ENCODE data around the gene IGFBP2. TPM values are rescaled to one million over a fixed set of nuclear protein-coding genes. Genes with fewer than 3 reads are reported as not detected.

IGFBP2 gene
- polyA plus RNA-seq, 3 donors, result 235 to 273 (median 243) TPM

- DNase-seq, result peak; percentile 80
Measured at GRCh38 chr2:216700088-216700567, 66.9 kb downstream of the IGFBP2 start.

GRCh38 chr2:216700781-216701180, 67.6 kb downstream of the IGFBP2 start:
- no peak for DNase-seq

GRCh38 chr2:216701544-216701943, 68.3 kb downstream of the IGFBP2 start:
- no peak for DNase-seq

DNA sequence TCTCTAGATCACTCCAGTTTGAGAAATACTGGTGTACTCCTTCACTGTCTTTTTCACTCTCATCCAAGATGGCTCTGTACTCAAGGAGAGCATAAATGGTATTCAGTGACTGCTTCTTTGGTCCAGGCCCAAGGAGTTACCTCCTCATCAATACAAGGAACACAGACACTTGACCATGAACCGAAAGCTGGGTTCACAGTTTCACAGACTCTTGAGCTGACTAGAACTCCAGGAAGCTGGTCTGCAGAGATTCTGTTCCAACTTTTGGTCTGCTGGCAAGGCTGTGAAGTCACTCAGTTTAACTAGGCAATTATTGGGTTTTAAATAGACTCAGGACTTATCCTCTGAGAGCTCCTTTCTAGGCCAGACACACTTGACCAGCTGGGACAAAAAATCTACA, 69.5 kb downstream of the IGFBP2 start:
- DNase-seq, result no peak

GRCh38 chr2:216710551-216711301, 77.5 kb downstream of the IGFBP2 start:
- no peak for DNase-seq

DNA sequence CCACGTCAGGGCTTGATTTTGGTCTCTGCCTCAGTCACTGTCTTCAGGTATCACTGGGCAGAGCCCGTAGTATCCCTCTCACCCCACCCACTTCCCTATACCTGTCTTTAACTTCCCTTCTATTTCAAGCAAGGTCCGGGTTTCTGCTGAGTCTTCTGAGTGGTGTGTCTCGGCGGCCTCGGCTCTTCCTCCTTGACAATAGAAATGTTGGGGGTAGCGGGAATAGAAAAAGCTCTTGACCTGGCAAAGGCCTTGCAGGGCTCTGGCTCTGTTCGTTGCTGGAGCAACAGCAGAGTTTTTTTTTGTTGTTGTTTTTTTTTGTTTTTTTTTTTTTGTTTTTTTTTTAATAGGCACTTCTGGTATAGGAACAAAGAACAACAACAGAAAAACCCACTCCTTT, 78.1 kb downstream of the IGFBP2 start:
- DNase-seq, result no peak

DNA sequence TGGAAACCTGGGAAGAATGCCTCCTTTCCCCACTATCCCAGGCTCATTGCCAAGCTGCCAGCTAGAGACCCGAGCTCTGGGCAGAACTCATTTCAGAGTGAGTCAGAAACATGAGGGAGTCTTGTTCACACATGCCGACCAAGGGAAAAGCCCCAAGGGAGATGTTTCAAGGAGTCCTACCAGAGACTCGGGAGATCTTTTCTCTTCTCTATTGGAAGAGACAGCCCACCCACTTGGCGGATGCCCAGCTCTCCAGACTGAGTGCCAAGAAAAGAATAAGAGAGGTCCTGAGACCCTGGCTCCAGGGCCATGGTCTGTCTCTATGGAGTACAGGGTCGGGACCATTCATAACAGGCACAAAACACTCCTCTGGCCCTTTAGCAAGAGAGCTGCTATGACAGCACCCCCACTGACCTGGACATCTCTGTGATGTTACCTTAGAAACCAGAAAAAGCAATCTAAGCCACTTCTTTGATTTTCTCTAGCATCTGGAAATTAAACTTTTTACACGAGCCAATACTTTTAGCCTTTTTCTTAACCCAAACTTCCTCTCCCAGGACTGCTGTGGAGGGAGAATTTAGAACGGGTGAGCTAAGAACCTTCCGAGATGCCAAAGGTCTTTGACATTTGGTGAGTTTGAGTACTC, 80.6 kb downstream of the IGFBP2 start:
- no peak for DNase-seq

Other genes starting within 250 kb of the IGFBP2 start
- gene SMARCAL1, start 220.9 kb upstream of the IGFBP2 start, polyA plus RNA-seq (ENCODE audit: insufficient read length in 3 of 3), result 10 to 100 TPM; 29.0 to 31.4 (median 30.7) TPM
- 1,000 to 10,000 TPM; 2,012 to 2,549 (median 2,297) TPM for gene RPL37A, start 134.6 kb upstream of the IGFBP2 start, polyA plus RNA-seq (ENCODE audit: insufficient read length in 3 of 3)
- 100 to 1,000 TPM; 267 to 355 (median 272) TPM for gene IGFBP5, start 62.1 kb downstream of the IGFBP2 start, polyA plus RNA-seq (ENCODE audit: insufficient read length in 3 of 3)
- not detected for gene TNP1, start 226.6 kb downstream of the IGFBP2 start, polyA plus RNA-seq (ENCODE audit: insufficient read length in 3 of 3)